AG10803 (cell line): ENCODE measurements around the gene ZNG1B.
"Not testable (repeated sequence)": the region's sequence is repeated elsewhere in the genome, so short reads cannot be mapped to it uniquely, and the experiment has no call there.

Experiments used
- DNase-seq: peaks from one replicate; pipeline ENCODE4 v3.0.0; 2010; ENCODE audit warnings: low read depth
- H3K4me3 ChIP-seq: 2 replicates; pipeline ENCODE4 v1.5.1; 2011; ENCODE audit warnings: mild to moderate bottlenecking, low read length, control low read depth
- TF ChIP-seq, protein P1 (sequence below): conservative IDR thresholded peaks from 2 replicates; pipeline ENCODE4 v1.5.1; 2011; ENCODE audit warnings: mild to moderate bottlenecking, low read length, control low read depth, inconsistent platforms

The ZNG1B gene

GRCh38 chr2:113437508-113438465, at the start of gene ZNG1B:
Gene ZNG1B, plus strand, starts transcription at chr2:113437691. Its CDS starts 178 bp downstream, at chr2:113437869.
- DNase-seq: peak; percentile 0
- H3K4me3 ChIP-seq: peak within 1 kb of the TSS; percentile 62

DNA sequence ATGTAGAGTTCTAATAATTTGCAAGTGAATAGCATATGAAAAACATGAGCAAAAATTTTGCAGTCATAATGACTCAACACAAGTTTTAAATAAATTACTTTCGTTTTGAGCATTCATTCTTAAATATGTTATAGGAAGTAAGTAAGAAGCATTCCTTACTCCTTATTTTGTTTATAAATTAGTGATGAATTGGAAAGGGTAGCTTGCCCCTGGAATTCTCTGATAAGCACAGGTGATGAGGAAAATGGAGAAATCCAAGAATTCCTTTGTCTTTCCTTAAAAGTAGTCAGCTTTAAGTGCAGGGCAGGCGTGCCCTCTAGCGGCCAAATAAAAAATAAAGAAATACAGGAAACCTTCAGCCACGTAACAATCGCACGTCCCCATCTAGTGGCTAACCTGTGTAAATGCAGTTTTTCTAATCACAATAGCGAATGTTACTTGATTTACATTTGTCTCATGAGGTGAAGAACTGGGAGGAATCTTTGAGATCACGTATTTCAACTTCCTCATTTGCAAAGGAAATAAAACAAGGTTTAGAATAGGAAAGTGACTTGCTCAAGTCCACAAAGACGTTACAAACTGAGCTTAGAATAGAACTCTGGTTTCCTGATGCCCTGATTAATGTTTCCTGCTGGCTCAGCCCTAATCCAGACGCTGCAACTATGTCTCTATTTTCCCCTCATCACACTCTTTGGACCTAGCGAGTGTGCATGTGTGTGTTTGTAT, 47.2 kb upstream of the ZNG1B start:
- peak overlapping the region; percentile 18 for H3K4me3 ChIP-seq
- TF ChIP-seq, protein P1, sequence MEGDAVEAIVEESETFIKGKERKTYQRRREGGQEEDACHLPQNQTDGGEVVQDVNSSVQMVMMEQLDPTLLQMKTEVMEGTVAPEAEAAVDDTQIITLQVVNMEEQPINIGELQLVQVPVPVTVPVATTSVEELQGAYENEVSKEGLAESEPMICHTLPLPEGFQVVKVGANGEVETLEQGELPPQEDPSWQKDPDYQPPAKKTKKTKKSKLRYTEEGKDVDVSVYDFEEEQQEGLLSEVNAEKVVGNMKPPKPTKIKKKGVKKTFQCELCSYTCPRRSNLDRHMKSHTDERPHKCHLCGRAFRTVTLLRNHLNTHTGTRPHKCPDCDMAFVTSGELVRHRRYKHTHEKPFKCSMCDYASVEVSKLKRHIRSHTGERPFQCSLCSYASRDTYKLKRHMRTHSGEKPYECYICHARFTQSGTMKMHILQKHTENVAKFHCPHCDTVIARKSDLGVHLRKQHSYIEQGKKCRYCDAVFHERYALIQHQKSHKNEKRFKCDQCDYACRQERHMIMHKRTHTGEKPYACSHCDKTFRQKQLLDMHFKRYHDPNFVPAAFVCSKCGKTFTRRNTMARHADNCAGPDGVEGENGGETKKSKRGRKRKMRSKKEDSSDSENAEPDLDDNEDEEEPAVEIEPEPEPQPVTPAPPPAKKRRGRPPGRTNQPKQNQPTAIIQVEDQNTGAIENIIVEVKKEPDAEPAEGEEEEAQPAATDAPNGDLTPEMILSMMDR: peak; percentile 89
- DNase-seq: peak; percentile 77

GRCh38 chr2:113391073-113391472, 46.4 kb upstream of the ZNG1B start:
- DNase-seq: no peak
- H3K4me3 ChIP-seq: no peak overlapping the region
- TF ChIP-seq, protein P1: no peak

DNA sequence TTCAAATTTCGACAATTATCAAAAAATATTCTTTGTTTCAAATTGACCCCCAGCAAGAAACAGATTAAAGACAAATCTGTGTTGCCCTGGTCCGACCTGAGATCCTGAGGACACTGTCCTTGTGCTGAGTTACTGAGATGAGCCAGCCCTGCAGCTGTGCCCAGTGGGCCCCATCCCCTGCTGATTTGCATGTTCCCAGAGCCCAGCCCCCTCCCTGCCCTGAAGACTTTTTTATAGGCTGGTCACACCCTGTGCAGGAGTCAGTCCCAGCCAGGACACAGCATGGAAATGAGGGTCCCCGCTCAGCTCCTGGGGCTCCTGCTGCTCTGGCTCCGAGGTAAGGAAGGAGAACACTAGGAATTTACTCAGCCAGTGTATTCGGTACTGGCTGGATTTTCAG, 31.4 kb upstream of the ZNG1B start:
- H3K4me3 ChIP-seq: no peak overlapping the region
- DNase-seq: no peak

GRCh38 chr2:113407446-113408099, 29.9 kb upstream of the ZNG1B start:
- no peak overlapping the region for H3K4me3 ChIP-seq
- no peak for DNase-seq
- TF ChIP-seq, protein P1: peak; percentile 25; the same call in 1 of the 2 replicates

More for the DNA sequence above, 31.4 kb upstream of the ZNG1B start:
- TF ChIP-seq, protein P1: no peak

GRCh38 chr2:113411725-113412352, 25.7 kb upstream of the ZNG1B start:
- H3K4me3 ChIP-seq: not testable (repeated sequence)

GRCh38 chr2:113412774-113413173, 24.7 kb upstream of the ZNG1B start:
- DNase-seq, H3K4me3 ChIP-seq: not testable (repeated sequence)

More at GRCh38 chr2:113411725-113412352, 25.7 kb upstream of the ZNG1B start:
- DNase-seq: not testable (repeated sequence)

GRCh38 chr2:113431773-113432172, 5.7 kb upstream of the ZNG1B start:
- DNase-seq, H3K4me3 ChIP-seq: not testable (repeated sequence)

GRCh38 chr2:113433468-113433867, 4.0 kb upstream of the ZNG1B start:
- H3K4me3 ChIP-seq, DNase-seq: not testable (repeated sequence)

GRCh38 chr2:113465770-113466169, 28.3 kb downstream of the ZNG1B start:
- peak; percentile 0 for DNase-seq
- not testable (repeated sequence) for H3K4me3 ChIP-seq

DNA sequence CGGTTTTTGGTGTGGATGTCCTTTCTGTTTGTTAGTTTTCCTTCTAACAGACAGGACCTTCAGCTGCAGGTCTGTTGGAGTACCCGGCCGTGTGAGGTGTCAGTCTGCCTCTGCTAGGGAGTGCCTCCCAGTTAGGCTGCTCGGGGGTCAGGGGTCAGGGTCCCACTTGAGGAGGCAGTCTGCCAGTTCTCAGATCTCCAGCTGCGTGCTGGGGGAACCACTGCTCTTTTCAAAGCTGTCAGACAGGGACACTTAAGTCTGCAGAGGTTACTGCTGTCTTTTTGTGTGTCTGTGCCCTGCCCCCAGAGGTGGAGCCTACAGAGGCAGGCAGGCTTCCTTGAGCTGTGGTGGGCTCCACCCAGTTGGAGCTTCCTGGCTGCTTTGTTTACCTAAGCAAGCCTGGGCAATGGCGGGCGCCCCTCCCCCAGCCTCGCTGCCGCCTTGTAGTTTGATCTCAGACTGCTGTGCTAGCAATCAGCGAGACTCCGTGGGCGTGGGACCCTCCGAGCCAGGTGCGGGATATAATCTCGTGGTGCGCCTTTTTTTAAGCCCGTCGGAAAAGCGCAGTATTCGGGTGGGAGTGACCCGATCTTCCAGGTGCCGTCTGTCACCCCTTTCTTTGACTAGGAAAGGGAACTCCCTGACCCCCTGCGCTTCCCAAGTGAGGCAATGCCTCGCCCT, 39.3 kb downstream of the ZNG1B start:
- not testable (repeated sequence) for H3K4me3 ChIP-seq, DNase-seq

DNA sequence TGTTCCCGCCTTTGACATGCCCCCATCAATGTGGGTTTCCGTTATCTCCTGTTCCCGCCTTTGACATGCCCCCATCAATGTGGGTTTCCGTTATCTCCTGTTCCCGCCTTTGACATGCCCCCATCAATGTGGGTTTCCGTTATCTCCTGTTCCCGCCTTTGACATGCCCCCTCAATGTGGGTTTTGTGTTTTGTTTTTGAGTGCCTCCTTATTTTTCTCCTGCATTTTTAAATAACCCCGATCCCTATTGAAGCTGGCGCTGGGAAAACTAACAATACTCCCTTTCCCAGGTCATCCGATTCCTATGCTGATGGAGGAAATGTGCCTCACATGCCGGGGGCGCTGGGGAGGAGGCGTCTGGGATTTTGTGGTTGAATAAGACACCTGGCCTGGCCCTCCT, 59.0 kb downstream of the ZNG1B start:
- DNase-seq, H3K4me3 ChIP-seq: not testable (repeated sequence)

DNA sequence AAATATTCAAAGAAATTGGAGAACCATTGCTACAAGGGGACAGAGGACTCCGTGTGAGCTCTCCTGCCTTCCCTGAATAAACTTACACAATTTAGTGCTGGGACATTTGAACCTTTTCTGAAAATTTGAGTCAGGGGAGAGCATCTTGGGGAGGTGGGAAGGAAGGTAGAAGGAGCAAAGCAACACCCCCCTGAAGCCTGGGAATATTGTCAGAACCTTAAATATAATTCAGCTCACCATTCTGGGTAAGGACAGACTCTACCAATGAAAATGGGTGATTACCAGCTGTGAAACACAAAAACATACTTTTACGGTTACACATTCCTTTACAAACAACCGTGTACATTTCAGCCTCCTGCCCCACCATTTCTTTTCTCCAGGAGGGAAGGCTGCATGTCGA, 60.9 kb downstream of the ZNG1B start, which contains the start of gene FOXD4L1:
Gene FOXD4L1 (plus strand): TSS at position 301 of the 400 bp plus-strand sequence. CDS start 592 bp downstream, outside the sequence.
- DNase-seq, H3K4me3 ChIP-seq: not testable (repeated sequence)
